Right atrium auricular region (tissue), 2 donors: Measurements from ENCODE around the gene ACAD11. TPM values are rescaled to one million over a fixed set of nuclear protein-coding genes. Genes with fewer than 3 reads are reported as not detected.
A peak's percentile ranks its signal among the peaks of the same experiment; 100 is the strongest.

Experiments
- DNase-seq: peaks from one replicate; pipeline ENCODE4 v3.0.0-alpha.2; 2019; ENCODE audit warnings: low spot score
- H3K27ac ChIP-seq, 2 donors: fragments of 200-600 bp; sonication (generic); 1 replicate in 1 of 2; 2 replicates in 1 of 2; pipeline ENCODE4 v1.5.1; 2016 to 2019
- H3K27me3 ChIP-seq, 2 donors: fragments of 200-600 bp; sonication (generic); one replicate each; pipeline versions ENCODE4 v1.5.1 to v1.6.0; 2017 to 2019
- H3K36me3 ChIP-seq: fragments of 200-600 bp; sonication (generic); one replicate; pipeline ENCODE4 v1.5.1; 2016
- H3K4me1 ChIP-seq, 2 donors: fragments of 200-600 bp; sonication (generic); one replicate each; pipeline versions ENCODE4 v1.5.1 to v1.6.0; 2017 to 2019
- H3K4me3 ChIP-seq, 2 donors: fragments of 200-600 bp; sonication (generic); 1 replicate in 1 of 2; 2 replicates in 1 of 2; pipeline ENCODE4 v1.5.1; 2017 to 2019; ENCODE audit warnings: mild to moderate bottlenecking in 1 of 2, moderate library complexity in 1 of 2
- H3K9me3 ChIP-seq, 2 donors: fragments of 200-600 bp; sonication (generic); one replicate each; pipeline ENCODE4 v1.5.1; 2019
- total RNA-seq, 2 donors: library from RNA; depleted of rRNA; stranded (reverse); fragments of >200 nt; gene quantifications; one replicate each; pipeline ENCODE4 v1.1.0, GENCODE V29; 2016
- TF ChIP-seq, protein P1 (sequence below), 2 donors: fragments of 200-600 bp; sonication (generic); IDR thresholded peaks; one replicate each; pipeline ENCODE4 v1.5.1; 2019; ENCODE audit warnings: antibody characterized with exemption in 2 of 2

Gene ACAD11
- total RNA-seq, 2 donors from 2014 or later: 18.0 to 26.0 TPM

DNA sequence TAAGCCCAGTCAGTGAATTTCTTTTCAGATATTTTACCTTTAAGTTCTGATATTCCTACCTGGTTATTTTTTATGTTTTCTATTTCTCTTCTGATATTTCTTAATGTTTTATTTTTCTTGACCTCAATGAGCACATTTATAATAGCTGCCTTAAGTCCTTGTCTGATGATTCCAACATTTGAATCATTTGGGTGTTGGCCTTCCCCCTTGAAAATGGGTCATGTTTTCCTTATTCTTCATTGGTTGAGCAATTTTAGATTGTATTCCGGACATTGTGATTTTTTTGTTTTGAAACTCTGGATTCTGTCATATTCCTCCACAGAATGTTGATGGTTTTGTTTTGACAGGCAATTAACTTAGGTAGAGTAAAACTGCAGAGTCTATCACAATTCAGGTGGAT lies 72.2 kb downstream of the ACAD11 start:
- TF ChIP-seq, protein P1, sequence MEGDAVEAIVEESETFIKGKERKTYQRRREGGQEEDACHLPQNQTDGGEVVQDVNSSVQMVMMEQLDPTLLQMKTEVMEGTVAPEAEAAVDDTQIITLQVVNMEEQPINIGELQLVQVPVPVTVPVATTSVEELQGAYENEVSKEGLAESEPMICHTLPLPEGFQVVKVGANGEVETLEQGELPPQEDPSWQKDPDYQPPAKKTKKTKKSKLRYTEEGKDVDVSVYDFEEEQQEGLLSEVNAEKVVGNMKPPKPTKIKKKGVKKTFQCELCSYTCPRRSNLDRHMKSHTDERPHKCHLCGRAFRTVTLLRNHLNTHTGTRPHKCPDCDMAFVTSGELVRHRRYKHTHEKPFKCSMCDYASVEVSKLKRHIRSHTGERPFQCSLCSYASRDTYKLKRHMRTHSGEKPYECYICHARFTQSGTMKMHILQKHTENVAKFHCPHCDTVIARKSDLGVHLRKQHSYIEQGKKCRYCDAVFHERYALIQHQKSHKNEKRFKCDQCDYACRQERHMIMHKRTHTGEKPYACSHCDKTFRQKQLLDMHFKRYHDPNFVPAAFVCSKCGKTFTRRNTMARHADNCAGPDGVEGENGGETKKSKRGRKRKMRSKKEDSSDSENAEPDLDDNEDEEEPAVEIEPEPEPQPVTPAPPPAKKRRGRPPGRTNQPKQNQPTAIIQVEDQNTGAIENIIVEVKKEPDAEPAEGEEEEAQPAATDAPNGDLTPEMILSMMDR (IDR thresholded peaks at IDR 0.05): no peak

DNA sequence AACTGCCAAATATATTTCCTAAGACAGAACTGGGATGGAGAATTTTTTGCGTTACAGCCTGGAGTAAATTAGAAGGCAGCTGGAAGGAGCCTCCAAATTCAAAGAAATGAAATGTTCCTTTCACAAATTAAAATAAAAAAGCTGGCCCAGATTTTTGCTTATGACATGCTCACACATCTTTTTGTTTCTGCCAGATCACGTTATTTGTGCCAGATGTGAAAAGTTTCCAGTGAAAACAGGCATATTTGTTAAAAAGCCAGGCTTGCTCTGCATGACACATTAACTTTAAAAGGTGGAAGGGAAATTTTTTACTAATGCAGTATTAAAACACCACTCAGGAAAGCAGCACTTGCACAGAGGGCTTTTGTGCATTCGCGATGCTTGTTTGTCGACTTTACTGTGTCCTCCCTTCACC lies 85.8 kb downstream of the ACAD11 start:
- Histone ChIP-seq H3K4me1 (peaks cover 0 to 19% of the 10 kb centered on the region in 2 donors), H3K4me3 (no peak overlapping the region), H3K27me3 (no peaks in the 10 kb centered on the region), H3K36me3 (no peaks in the 10 kb centered on the region), H3K27ac (peak overlapping the region in 1 of 2 donors; percentile 4), H3K9me3 (no peaks in the 10 kb centered on the region)
- DNase-seq: no peak
- TF ChIP-seq, protein P1 (IDR thresholded peaks at IDR 0.05): no peak

More for the DNA sequence above, 72.2 kb downstream of the ACAD11 start:
- Histone ChIP-seq H3K4me1 (no peaks in the 10 kb centered on the region), H3K9me3 (no peaks in the 10 kb centered on the region), H3K27me3 (no peaks in the 10 kb centered on the region), H3K36me3 (no peaks in the 10 kb centered on the region), H3K4me3 (no peak overlapping the region), H3K27ac (peak overlapping the region in 1 of 2 donors; percentile 21)
- DNase-seq: no peak

- H3K4me1 ChIP-seq: no peaks in the 10 kb centered on the region
- no peaks in the 10 kb centered on the region for H3K27me3 ChIP-seq
- peak overlapping the region; percentile 29 to 59 for H3K27ac ChIP-seq
- DNase-seq: no peak
- H3K9me3 ChIP-seq: no peaks in the 10 kb centered on the region
- H3K36me3 ChIP-seq: no peaks in the 10 kb centered on the region
- no peak overlapping the region for H3K4me3 ChIP-seq
- TF ChIP-seq, protein P1 (IDR thresholded peaks at IDR 0.05): no peak
Observed at GRCh38 chr3:132570016-132570415, 89.6 kb downstream of the ACAD11 start.

- Histone ChIP-seq H3K4me3 (no peak overlapping the region), H3K36me3 (no peaks in the 10 kb centered on the region)
Observed at GRCh38 chr3:132569580-132569979, 90.0 kb downstream of the ACAD11 start.

DNA sequence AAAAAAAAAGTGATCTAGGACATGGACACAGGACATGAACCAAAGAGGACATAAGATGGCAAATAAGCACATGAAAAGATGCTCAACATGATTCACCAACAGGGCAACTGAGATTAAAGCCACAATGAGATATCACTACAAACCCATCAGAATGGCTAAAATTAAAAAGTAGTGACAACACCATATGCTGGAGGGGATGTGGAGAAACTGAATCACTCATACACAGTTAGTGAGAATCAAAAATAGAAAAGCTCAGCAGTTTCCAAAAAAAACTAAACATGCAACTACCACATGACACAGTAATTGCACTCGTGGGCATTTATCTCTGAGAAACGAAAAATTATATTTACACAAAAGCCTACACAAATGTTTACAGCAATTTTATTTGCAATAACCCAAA lies 90.5 kb downstream of the ACAD11 start:
- Histone ChIP-seq H3K27ac (peak overlapping the region; percentile 16 to 59), H3K36me3 (no peaks in the 10 kb centered on the region), H3K4me1 (no peaks in the 10 kb centered on the region), H3K27me3 (no peaks in the 10 kb centered on the region), H3K4me3 (no peak overlapping the region), H3K9me3 (no peaks in the 10 kb centered on the region)
- TF ChIP-seq, protein P1 (IDR thresholded peaks at IDR 0.05): no peak
- no peak for DNase-seq

More at GRCh38 chr3:132569580-132569979, 90.0 kb downstream of the ACAD11 start:
- TF ChIP-seq, protein P1 (IDR thresholded peaks at IDR 0.05): no peak
- Histone ChIP-seq H3K27me3 (no peaks in the 10 kb centered on the region), H3K9me3 (no peaks in the 10 kb centered on the region), H3K27ac (peak overlapping the region; percentile 16 to 59), H3K4me1 (no peaks in the 10 kb centered on the region)
- no peak for DNase-seq

DNA sequence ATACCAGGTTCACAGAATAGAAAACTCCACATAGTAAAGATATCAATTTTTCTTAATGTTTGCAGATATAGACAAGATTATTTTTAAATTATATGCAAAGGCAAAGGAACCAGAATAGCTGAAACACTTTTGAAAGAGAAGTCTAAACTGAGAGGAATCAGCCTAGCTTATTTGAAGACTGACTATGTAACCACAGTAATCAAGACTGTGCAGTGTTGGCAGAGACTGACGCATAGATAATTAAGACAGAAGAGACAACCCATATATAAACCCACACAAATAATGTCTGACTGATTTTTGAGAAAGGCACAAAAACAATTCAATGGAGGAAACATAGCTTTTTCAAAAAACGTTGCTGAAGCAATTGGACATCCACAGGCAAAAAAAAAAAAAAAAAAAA lies 91.2 kb downstream of the ACAD11 start:
- no peak for DNase-seq
- Histone ChIP-seq H3K27me3 (no peaks in the 10 kb centered on the region), H3K27ac (peak overlapping the region in 1 of 2 donors; percentile 59), H3K36me3 (no peaks in the 10 kb centered on the region), H3K4me1 (no peaks in the 10 kb centered on the region), H3K4me3 (no peak overlapping the region), H3K9me3 (no peaks in the 10 kb centered on the region)
- TF ChIP-seq, protein P1 (IDR thresholded peaks at IDR 0.05): no peak
